NT2/D1 (cell line): ENCODE data around the gene ABCB8.

Experiments
- DNase-seq: peaks from one replicate; pipeline ENCODE4 v3.0.0-alpha.2; 2011; ENCODE audit warnings: low read depth, low spot score
- H3K27me3 ChIP-seq: 2 replicates; pipeline ENCODE4 v1.6.0; 2011; ENCODE audit warnings: mild to moderate bottlenecking; ENCODE audit not compliant: insufficient read length, insufficient read depth
- H3K36me3 ChIP-seq: 2 replicates; pipeline ENCODE4 v1.6.1; 2011; ENCODE audit warnings: mild to moderate bottlenecking, low read length, mixed read lengths; ENCODE audit not compliant: insufficient read depth, insufficient read length
- H3K4me1 ChIP-seq: 2 replicates; pipeline ENCODE4 v1.5.1; 2011; ENCODE audit not compliant: insufficient read depth, insufficient read length
- H3K4me3 ChIP-seq: 2 replicates; pipeline ENCODE4 v1.5.1; 2011; ENCODE audit warnings: low read depth; ENCODE audit not compliant: insufficient read length
- H3K9ac ChIP-seq: 2 replicates; pipeline ENCODE4 v1.6.0; 2011; ENCODE audit warnings: low read depth; ENCODE audit not compliant: insufficient read length
- H3K9me3 ChIP-seq: 2 replicates; pipeline ENCODE4 v1.5.1; 2011; ENCODE audit warnings: mild to moderate bottlenecking, low read length; ENCODE audit not compliant: insufficient read depth
- SUZ12 ChIP-seq: IDR thresholded peaks from 2 replicates; pipeline ENCODE4 v1.6.1; 2011; ENCODE audit not compliant: insufficient read length, insufficient read depth; ENCODE audit errors: extremely low read depth
- YY1 ChIP-seq: IDR thresholded peaks from 2 replicates; pipeline ENCODE4 v1.6.1; 2011; ENCODE audit not compliant: insufficient read length, insufficient read depth
- ZNF274 ChIP-seq: IDR thresholded peaks from 2 replicates; pipeline ENCODE4 v1.6.1; 2011; ENCODE audit warnings: mild to moderate bottlenecking, low read depth, low read length

ABCB8 gene

DNA sequence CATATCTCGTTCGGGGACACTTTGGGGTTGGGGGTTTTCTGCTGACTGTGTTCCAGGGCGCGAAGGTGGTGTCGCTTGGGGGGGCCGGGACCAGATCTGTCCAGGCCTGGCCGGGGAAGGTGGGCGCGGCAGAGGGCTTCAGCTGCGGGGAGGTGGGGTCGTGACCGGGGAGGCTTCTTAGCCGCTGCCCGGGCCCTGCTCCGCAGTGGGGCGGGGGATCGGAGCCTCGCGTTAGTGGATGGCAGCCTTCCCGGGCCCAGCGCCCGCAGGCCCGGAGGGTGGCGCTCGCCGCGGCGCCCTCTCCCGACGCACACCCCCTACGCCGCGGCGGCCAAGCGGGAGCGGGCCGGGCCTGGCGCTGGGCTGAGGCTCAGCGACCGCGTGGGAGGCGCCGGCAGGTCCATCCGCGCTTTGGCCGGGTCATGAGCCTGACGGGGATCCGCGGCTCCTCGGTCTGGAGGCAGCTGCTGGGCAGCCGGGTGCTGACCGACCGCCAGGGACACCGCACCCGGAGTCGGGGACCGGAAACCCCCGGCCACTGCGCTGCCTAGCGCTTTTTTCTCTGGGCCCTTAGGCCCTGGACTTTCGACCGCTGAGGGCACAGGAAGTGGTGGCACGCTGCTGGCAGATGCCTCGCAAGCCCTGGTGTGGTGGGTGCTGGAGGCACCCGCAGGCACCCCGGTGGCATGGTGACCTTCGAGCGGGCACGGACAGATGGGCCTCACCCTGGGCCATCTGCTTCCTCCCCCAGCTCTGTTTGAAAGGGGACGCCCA is 59.2 kb downstream of the ABCB8 start:
- peaks cover 17% of the 10 kb centered on the region for H3K36me3 ChIP-seq
- TF ChIP-seq ZNF274 (no peak), YY1 (no peak), SUZ12 (no peak)
- peaks cover 19% of the 10 kb centered on the region for H3K27me3 ChIP-seq
- peak overlapping the region; percentile 78 for H3K4me3 ChIP-seq
- H3K9ac ChIP-seq, result peak overlapping the region; percentile 90
- peaks cover 15% of the 10 kb centered on the region for H3K4me1 ChIP-seq
- no peak for DNase-seq
- no peaks in the 10 kb centered on the region for H3K9me3 ChIP-seq

DNA sequence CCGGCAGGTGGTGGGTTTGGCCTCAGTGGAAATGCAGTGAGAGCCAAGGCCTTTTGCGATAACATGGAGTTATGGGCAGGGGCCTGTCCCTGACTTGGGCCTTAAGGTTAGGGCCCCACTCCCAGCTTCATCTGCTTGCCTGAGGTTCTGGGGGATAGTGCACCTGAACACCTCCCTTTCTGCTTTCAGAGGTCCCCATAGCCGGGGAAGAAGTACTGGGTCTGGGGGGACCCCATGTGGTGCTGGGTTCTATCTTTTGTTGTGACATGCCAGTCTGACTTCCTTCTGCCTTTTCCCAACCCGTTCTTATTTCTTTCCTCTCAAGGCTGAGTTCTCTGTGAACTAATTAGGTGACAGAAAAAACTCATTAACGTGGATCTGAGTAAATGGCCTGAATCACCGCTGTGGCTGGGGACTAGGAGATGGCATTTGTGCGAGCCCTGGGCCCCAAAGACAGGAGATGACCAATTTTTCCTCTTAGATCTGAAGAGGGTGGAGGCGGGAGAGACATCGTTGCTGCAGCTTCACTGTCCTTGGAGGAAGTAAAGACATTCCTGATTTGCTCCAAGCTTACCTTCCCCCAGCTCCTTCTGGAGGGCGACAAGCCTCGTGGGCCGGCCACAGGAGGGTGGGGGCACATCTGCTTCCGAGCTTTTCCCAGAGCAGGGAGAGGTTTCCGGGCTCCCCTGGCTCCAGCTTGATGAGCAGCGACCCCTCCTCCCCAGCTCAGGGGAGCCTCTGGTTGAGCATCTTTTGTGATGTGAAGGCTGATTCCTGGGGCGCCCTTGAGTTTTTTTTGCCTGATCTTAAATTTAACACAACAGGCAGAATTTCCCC is 60.0 kb downstream of the ABCB8 start:
- H3K4me3 ChIP-seq, result peak overlapping the region; percentile 78
- no peaks in the 10 kb centered on the region for H3K9me3 ChIP-seq
- peak overlapping the region; percentile 90 for H3K9ac ChIP-seq
- H3K4me1 ChIP-seq, result peaks cover 15% of the 10 kb centered on the region
- H3K27me3 ChIP-seq, result peaks cover 19% of the 10 kb centered on the region
- DNase-seq, result no peak
- H3K36me3 ChIP-seq, result peaks cover 25% of the 10 kb centered on the region
- TF ChIP-seq SUZ12 (no peak), ZNF274 (no peak)

DNA sequence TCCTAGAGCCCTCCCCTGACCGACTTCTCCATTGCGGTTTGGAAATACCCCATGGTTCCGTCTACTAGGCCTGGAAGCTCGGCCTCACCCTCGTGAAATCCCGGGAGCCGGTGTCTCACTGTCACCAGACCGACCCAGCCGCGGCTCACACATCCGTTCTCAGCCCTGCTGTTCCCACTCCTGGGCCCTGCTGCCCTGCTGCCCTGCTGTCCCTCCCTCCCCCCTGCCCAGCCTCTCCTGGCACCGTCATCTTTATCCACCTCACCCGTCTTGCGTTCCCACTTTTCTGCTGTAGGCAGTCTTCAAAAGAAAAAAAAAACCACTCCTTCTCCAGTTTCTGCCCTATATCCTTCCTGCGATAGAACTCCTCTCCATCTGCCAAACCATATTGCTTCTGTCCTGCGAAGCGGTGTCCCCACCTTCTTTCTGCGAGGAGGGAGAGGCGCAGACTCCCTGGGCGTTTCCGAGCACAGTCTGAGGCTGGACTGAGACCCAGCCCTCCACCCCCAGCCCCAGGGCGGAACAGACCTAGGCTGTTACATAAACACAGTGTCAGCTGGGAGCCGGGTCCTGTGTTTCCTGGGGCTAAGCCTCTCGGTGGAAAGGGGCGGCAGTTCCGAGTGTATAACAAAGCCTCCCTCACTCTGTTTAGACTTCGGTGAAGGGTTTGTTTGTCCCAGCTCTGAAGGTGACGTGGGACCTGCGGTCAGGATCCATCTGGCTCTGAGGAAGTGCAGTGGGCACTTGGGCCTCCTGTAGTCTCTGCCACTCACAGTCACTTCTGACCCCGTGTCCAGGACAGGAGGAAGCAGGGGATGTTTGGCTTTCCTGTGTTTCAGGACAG is 60.8 kb downstream of the ABCB8 start:
- peak overlapping the region; percentile 64 for H3K9ac ChIP-seq
- H3K36me3 ChIP-seq, result peaks cover 30% of the 10 kb centered on the region
- TF ChIP-seq ZNF274 (no peak), SUZ12 (no peak), YY1 (no peak)
- peak overlapping the region; percentile 78 for H3K4me3 ChIP-seq
- H3K9me3 ChIP-seq, result no peaks in the 10 kb centered on the region
- DNase-seq, result no peak
- peaks cover 14% of the 10 kb centered on the region for H3K27me3 ChIP-seq
- H3K4me1 ChIP-seq, result peaks cover 15% of the 10 kb centered on the region

DNA sequence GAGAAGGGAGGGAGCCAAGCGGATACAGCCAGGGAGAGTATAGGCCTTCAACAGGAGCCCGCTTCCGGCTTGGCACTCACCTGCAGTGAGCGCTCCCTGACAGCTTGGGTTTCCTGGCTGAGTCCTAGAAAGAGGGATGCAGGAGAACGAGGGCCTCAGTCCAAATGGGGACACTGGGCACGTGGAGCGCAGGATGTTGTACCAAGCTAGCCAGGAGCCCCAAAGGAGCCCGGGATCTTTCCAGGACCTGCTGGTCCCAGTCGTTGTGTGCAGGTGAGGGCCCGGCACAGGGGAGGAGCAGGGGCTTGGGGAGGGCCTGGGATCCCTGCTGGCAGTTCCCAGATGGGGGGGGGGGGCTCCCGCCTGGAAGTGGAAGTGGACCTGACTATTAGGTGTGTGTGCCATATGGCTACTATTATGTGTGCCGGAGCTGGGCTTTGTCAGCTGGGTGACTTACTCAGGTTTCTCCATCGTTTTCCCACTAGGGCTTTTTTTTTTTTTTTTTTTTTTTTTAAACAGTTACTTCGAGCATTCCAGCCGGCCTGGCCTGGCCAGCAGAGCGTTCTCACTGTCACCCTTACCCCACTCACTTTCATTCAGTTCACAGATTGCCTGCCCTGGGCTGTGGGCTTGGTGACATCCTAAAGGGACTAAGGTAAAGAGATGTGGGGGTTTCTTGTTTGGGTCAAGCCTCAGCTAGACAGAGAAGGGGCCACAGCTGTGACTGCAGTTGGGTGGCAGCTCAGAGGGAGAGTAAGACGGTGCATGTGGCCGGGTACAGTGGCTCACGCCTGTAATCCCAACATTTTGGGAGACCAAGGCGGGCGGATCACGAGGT is 61.9 kb downstream of the ABCB8 start:
- no peak overlapping the region for H3K9ac ChIP-seq
- H3K4me3 ChIP-seq, result peak overlapping the region; percentile 9
- no peak for DNase-seq

DNA sequence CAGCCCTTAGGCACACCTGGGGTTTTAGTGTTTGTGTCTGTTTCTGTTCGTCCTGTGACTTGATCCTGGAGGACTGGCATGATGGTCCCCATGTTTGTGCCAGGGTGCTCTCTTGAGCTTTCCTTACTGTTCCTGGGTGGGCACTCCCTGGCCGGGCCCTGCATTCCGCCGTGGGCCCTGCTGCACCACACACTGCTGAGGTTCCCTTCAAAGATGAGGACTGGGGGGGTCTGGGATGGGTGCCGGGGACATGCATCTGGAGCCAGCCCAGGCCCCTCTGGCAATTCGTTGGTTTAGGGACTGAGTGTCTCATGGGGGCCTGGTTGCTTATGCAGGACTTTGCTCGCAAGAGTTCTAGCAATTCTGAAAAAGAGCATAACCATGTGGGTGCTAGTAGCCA is 62.8 kb downstream of the ABCB8 start:
- Histone ChIP-seq H3K4me3 (no peak overlapping the region), H3K9me3 (no peaks in the 10 kb centered on the region), H3K36me3 (peaks cover 30% of the 10 kb centered on the region), H3K27me3 (peaks cover 9% of the 10 kb centered on the region), H3K9ac (no peak overlapping the region), H3K4me1 (peaks cover 11% of the 10 kb centered on the region)
- no peak for TF ChIP-seq ZNF274
- TF ChIP-seq SUZ12, result no peak
- no peak for TF ChIP-seq YY1
- DNase-seq, result no peak

More for the DNA sequence above, 61.9 kb downstream of the ABCB8 start:
- H3K27me3 ChIP-seq, result peaks cover 9% of the 10 kb centered on the region
- TF ChIP-seq YY1, result no peak
- no peak for TF ChIP-seq ZNF274
- no peak for TF ChIP-seq SUZ12
- peaks cover 30% of the 10 kb centered on the region for H3K36me3 ChIP-seq
- H3K9me3 ChIP-seq, result no peaks in the 10 kb centered on the region
- H3K4me1 ChIP-seq, result peaks cover 15% of the 10 kb centered on the region

DNA sequence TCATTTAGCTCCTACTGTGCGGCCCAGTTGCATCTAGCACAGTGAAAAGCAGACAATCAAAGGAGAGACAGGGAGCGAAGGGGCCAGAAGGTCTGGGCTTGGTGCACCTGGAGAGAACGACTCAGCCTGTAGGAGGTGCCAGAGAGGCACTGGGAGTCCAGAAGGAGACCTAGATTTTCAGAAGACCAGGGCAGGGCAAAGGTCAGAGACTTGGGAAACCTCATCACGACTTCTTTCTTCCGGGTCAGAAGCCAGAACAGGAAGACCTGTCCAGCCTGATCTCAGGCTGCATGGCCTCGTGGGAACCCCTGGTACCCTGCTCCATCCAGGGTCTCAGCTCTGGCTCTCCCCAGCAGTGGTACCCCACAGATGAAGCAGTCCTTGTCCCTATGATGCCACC is 63.2 kb downstream of the ABCB8 start:
- Histone ChIP-seq H3K4me3 (no peak overlapping the region), H3K4me1 (peaks cover 11% of the 10 kb centered on the region), H3K9me3 (no peaks in the 10 kb centered on the region), H3K9ac (no peak overlapping the region), H3K27me3 (peaks cover 9% of the 10 kb centered on the region), H3K36me3 (peaks cover 30% of the 10 kb centered on the region)
- no peak for DNase-seq
- TF ChIP-seq SUZ12 (no peak), YY1 (no peak), ZNF274 (no peak)
